ENCODE data around the gene CPED1. TPM values are rescaled to one million over a fixed set of nuclear protein-coding genes. Genes with fewer than 3 reads are reported as not detected.

Gene CPED1
- total RNA-seq, 1 experiment from 2014 or later: 3.7 TPM

GRCh38 chr7:121038717-121039509, 50.4 kb downstream of the CPED1 start:
- DNase-seq: no peak
- no peaks in the 10 kb centered on the region for H3K9me3 ChIP-seq
- no peaks in the 10 kb centered on the region for H3K27me3 ChIP-seq
- H3K4me3 ChIP-seq: no peak overlapping the region
- no peaks in the 10 kb centered on the region for H3K36me3 ChIP-seq

- no peaks in the 10 kb centered on the region for H3K9me3 ChIP-seq
- no peak overlapping the region for H3K4me3 ChIP-seq
- DNase-seq: no peak
- H3K36me3 ChIP-seq: no peaks in the 10 kb centered on the region
- no peaks in the 10 kb centered on the region for H3K27me3 ChIP-seq
Observed at GRCh38 chr7:121039510-121039822, 51.0 kb downstream of the CPED1 start.

GRCh38 chr7:121039994-121040393, 51.5 kb downstream of the CPED1 start:
- no peaks in the 10 kb centered on the region for H3K36me3 ChIP-seq
- DNase-seq: no peak
- no peaks in the 10 kb centered on the region for H3K27me3 ChIP-seq
- H3K9me3 ChIP-seq: no peaks in the 10 kb centered on the region
- no peak overlapping the region for H3K4me3 ChIP-seq

GRCh38 chr7:121041516-121042148, 53.1 kb downstream of the CPED1 start:
- Histone ChIP-seq H3K4me3 (no peak overlapping the region), H3K9me3 (no peaks in the 10 kb centered on the region), H3K27me3 (no peaks in the 10 kb centered on the region), H3K36me3 (no peaks in the 10 kb centered on the region)
- DNase-seq: no peak

GRCh38 chr7:121042195-121042594, 53.7 kb downstream of the CPED1 start:
- Histone ChIP-seq H3K36me3 (peaks cover 2% of the 10 kb centered on the region; the same call in 1 of the 2 replicates), H3K27me3 (no peaks in the 10 kb centered on the region)

GRCh38 chr7:121042899-121043298, 54.4 kb downstream of the CPED1 start:
- no peaks in the 10 kb centered on the region for H3K9me3 ChIP-seq
- peaks cover 3% of the 10 kb centered on the region; the same call in 1 of the 2 replicates for H3K36me3 ChIP-seq
- H3K4me3 ChIP-seq: no peak overlapping the region
- no peaks in the 10 kb centered on the region for H3K27me3 ChIP-seq
- DNase-seq: no peak

More at GRCh38 chr7:121042195-121042594, 53.7 kb downstream of the CPED1 start:
- Histone ChIP-seq H3K9me3 (no peaks in the 10 kb centered on the region), H3K4me3 (no peak overlapping the region)
- DNase-seq: no peak

GRCh38 chr7:121043314-121044234, 55.1 kb downstream of the CPED1 start:
- no peaks in the 10 kb centered on the region for H3K9me3 ChIP-seq
- DNase-seq: no peak
- H3K36me3 ChIP-seq: peaks cover 3% of the 10 kb centered on the region; the same call in 1 of the 2 replicates

GRCh38 chr7:121045090-121045489, 56.6 kb downstream of the CPED1 start:
- no peak overlapping the region for H3K4me3 ChIP-seq
- H3K27me3 ChIP-seq: no peaks in the 10 kb centered on the region
- peaks cover 3% of the 10 kb centered on the region; the same call in 1 of the 2 replicates for H3K36me3 ChIP-seq
- H3K9me3 ChIP-seq: no peaks in the 10 kb centered on the region
- DNase-seq: no peak

More at GRCh38 chr7:121043314-121044234, 55.1 kb downstream of the CPED1 start:
- Histone ChIP-seq H3K27me3 (no peaks in the 10 kb centered on the region), H3K4me3 (no peak overlapping the region)

- no peak for DNase-seq
- no peaks in the 10 kb centered on the region for H3K9me3 ChIP-seq
- no peaks in the 10 kb centered on the region for H3K27me3 ChIP-seq
- no peak overlapping the region for H3K4me3 ChIP-seq
- peaks cover 3% of the 10 kb centered on the region; the same call in 1 of the 2 replicates for H3K36me3 ChIP-seq
Observed at GRCh38 chr7:121046009-121046408, 57.5 kb downstream of the CPED1 start.

GRCh38 chr7:121046893-121047468, 58.5 kb downstream of the CPED1 start:
- no peak for DNase-seq

GRCh38 chr7:121048195-121048594, 59.7 kb downstream of the CPED1 start:
- no peak for DNase-seq
- Histone ChIP-seq H3K4me3 (no peak overlapping the region), H3K36me3 (peaks cover 3% of the 10 kb centered on the region; the same call in 1 of the 2 replicates), H3K27me3 (no peaks in the 10 kb centered on the region), H3K9me3 (no peaks in the 10 kb centered on the region)

More at GRCh38 chr7:121046893-121047468, 58.5 kb downstream of the CPED1 start:
- Histone ChIP-seq H3K36me3 (peaks cover 3% of the 10 kb centered on the region; the same call in 1 of the 2 replicates), H3K27me3 (no peaks in the 10 kb centered on the region), H3K4me3 (no peak overlapping the region), H3K9me3 (no peaks in the 10 kb centered on the region)

GRCh38 chr7:121049028-121049791, 60.7 kb downstream of the CPED1 start:
- no peak for DNase-seq
- H3K36me3 ChIP-seq: peaks cover 3% of the 10 kb centered on the region; the same call in 1 of the 2 replicates

GRCh38 chr7:121049897-121050296, 61.4 kb downstream of the CPED1 start:
- DNase-seq: no peak

More at GRCh38 chr7:121049028-121049791, 60.7 kb downstream of the CPED1 start:
- no peak overlapping the region for H3K4me3 ChIP-seq
- H3K27me3 ChIP-seq: no peaks in the 10 kb centered on the region
- no peaks in the 10 kb centered on the region for H3K9me3 ChIP-seq

GRCh38 chr7:121053219-121053618, 64.7 kb downstream of the CPED1 start:
- Histone ChIP-seq H3K27me3 (no peaks in the 10 kb centered on the region), H3K4me3 (no peak overlapping the region), H3K36me3 (no peaks in the 10 kb centered on the region), H3K9me3 (no peaks in the 10 kb centered on the region)
- no peak for DNase-seq

More at GRCh38 chr7:121049897-121050296, 61.4 kb downstream of the CPED1 start:
- Histone ChIP-seq H3K9me3 (no peaks in the 10 kb centered on the region), H3K4me3 (no peak overlapping the region), H3K27me3 (no peaks in the 10 kb centered on the region), H3K36me3 (peaks cover 3% of the 10 kb centered on the region; the same call in 1 of the 2 replicates)

- Histone ChIP-seq H3K9me3 (no peaks in the 10 kb centered on the region), H3K4me3 (no peak overlapping the region), H3K36me3 (no peaks in the 10 kb centered on the region), H3K27me3 (no peaks in the 10 kb centered on the region)
- no peak for DNase-seq
Observed at GRCh38 chr7:121054925-121055324, 66.4 kb downstream of the CPED1 start.

GRCh38 chr7:121057878-121058277, 69.4 kb downstream of the CPED1 start:
- no peak overlapping the region for H3K4me3 ChIP-seq
- H3K9me3 ChIP-seq: no peaks in the 10 kb centered on the region
- no peaks in the 10 kb centered on the region for H3K36me3 ChIP-seq
- no peak for DNase-seq
- no peaks in the 10 kb centered on the region for H3K27me3 ChIP-seq
